K562 (cell line): ENCODE results near the gene ZNF787. TPM values are rescaled to one million over a fixed set of nuclear protein-coding genes. Genes with fewer than 3 reads are reported as not detected.
A peak's percentile ranks its signal among the peaks of the same experiment; 100 is the strongest.

ENCODE experiments used
- ATAC-seq: fragments of 200-7000 bp; cut with Tn5 transposase; 3 replicates; pipeline ENCODE4 v1.9.1; 2020; ENCODE audit warnings: moderate library complexity
- BruUV-seq: library from RNA; stranded (reverse); fragments of 400-500 nt; replicated peaks from 2 replicates; lab custom pipeline; 2021; lab: Mats Ljungman, UMichigan
- CTCF ChIA-PET: fragments of 300-600 bp; formaldehyde crosslinking; extraction: SDS; loops from one replicate; lab custom pipeline; 2021; ENCODE audit warnings: low intra/inter-chr PET ratio; lab: Yijun Ruan, JAX
- POLR2A ChIA-PET: fragments of 300-600, 350-650 bp; sonication (Branson Sonifier 250); formaldehyde crosslinking; extraction: SDS; loops from one replicate; lab custom pipeline; 2021; ENCODE audit warnings: antibody characterized with exemption, inconsistent platforms; lab: Yijun Ruan, JAX
- DNase-seq, 4 experiments: peaks; one replicate each; pipeline versions ENCODE4 v3.0.0 to v3.0.0-alpha.2; 2011 to 2018; ENCODE audit warnings: low spot score in 3 of 4, mixed read lengths in 3 of 4; ENCODE audit errors: extremely low read depth in 1 of 4
- FAIRE-seq: peaks from 2 replicates; lab custom pipeline; 2011; peaks lifted over from hg19 to GRCh38; lab: Jason Lieb, UNC
- H2AFZ ChIP-seq: 2 replicates; pipeline ENCODE4 v1.6.0; 2011; ENCODE audit warnings: low read depth, low read length, control low read depth, inconsistent platforms
- H3K27ac ChIP-seq: fragments of 200-600 bp; 3 replicates; pipeline ENCODE4 v1.8.0; 2011; ENCODE audit warnings: low read depth, mild to moderate bottlenecking, control low read depth, inconsistent platforms, low read length, moderate library complexity, mixed read lengths; ENCODE audit errors: extremely low read depth
- H3K27me3 ChIP-seq, 2 experiments: fragments of 300-600 bp in 1 of 2; 2 replicates in 1 of 2; 3 replicates in 1 of 2; pipeline versions ENCODE4 v1.6.0 to v1.8.0; 2011; ENCODE audit warnings: inconsistent platforms in 2 of 2, low read length in 2 of 2, mild to moderate bottlenecking in 1 of 2, mixed read lengths in 1 of 2, moderate library complexity in 1 of 2; ENCODE audit not compliant: control insufficient read depth in 2 of 2, insufficient read depth in 2 of 2
- H3K36me3 ChIP-seq: fragments of 300-600 bp; 3 replicates; pipeline ENCODE4 v1.8.0; 2011; ENCODE audit warnings: mild to moderate bottlenecking, low read length, inconsistent platforms; ENCODE audit not compliant: control insufficient read depth, insufficient read depth
- H3K4me1 ChIP-seq, 2 experiments: fragments of 200-600 bp in 1 of 2; replicated peaks in 1 of 2; 2 replicates in 1 of 2; 3 replicates in 1 of 2; pipeline versions ENCODE4 v1.5.1 to v1.8.0; 2011; ENCODE audit warnings: inconsistent platforms in 2 of 2, low read length in 2 of 2, mild to moderate bottlenecking in 1 of 2, mixed read lengths in 1 of 2, moderate library complexity in 1 of 2; ENCODE audit not compliant: control insufficient read depth in 2 of 2, insufficient read depth in 2 of 2
- H3K4me2 ChIP-seq: 2 replicates; pipeline ENCODE4 v1.6.1; 2011; ENCODE audit warnings: low read length, control low read depth, inconsistent platforms, mixed read lengths; ENCODE audit not compliant: insufficient read depth
- H3K4me3 ChIP-seq: fragments of 200-600 bp; sonication (generic), shearing (Covaris generic); 2 replicates; pipeline ENCODE4 v1.5.1; 2016; ENCODE audit warnings: control low read depth, inconsistent platforms
- H3K79me2 ChIP-seq: fragments of 200-600 bp; 3 replicates; pipeline ENCODE4 v1.8.0; 2011; ENCODE audit warnings: low read length, inconsistent platforms; ENCODE audit not compliant: control insufficient read depth, insufficient read depth
- H3K9ac ChIP-seq, 2 experiments: 2 replicates each; pipeline versions ENCODE4 v1.6.0 to v1.6.1; 2011; ENCODE audit warnings: low read depth in 2 of 2, low read length in 2 of 2, control low read depth in 1 of 2, inconsistent platforms in 1 of 2, mild to moderate bottlenecking in 1 of 2, mixed read lengths in 1 of 2; ENCODE audit not compliant: insufficient read depth in 1 of 2
- H3K9me1 ChIP-seq: one replicate; pipeline ENCODE4 v1.6.0; 2011; ENCODE audit warnings: inconsistent platforms, mild to moderate bottlenecking, low read length, moderate library complexity; ENCODE audit not compliant: control insufficient read depth, insufficient read depth
- H3K9me3 ChIP-seq: replicated peaks from 2 replicates; pipeline ENCODE4 v1.5.1; 2011; ENCODE audit warnings: low read depth, low read length, inconsistent platforms; ENCODE audit not compliant: control insufficient read depth, insufficient read depth
- H4K20me1 ChIP-seq: replicated peaks from 2 replicates; pipeline ENCODE4 v1.6.1; 2011; ENCODE audit warnings: low read length, inconsistent platforms, mixed read lengths; ENCODE audit not compliant: control insufficient read depth, insufficient read depth
- CTCFL ChIP-seq: IDR thresholded peaks from 2 replicates; pipeline ENCODE4 v1.6.1; 2011; ENCODE audit warnings: borderline replicate concordance, low read depth, mild to moderate bottlenecking, moderate library complexity, low read length; ENCODE audit not compliant: insufficient read depth, poor library complexity, severe bottlenecking
- JUND ChIP-seq, 2 experiments: IDR thresholded peaks; 2 replicates in 1 of 2; 3 replicates in 1 of 2; pipeline ENCODE4 v1.6.1; 2011; ENCODE audit warnings: borderline replicate concordance in 2 of 2, low read depth in 2 of 2, low read length in 2 of 2, improper control_type of control experiment in 1 of 2, missing biosample characterization in 1 of 2, missing genetic modification characterization in 1 of 2, missing genetic modification reagents in 1 of 2
- POLR2G ChIP-seq: fragments of 200-400 bp; formaldehyde crosslinking; IDR thresholded peaks from 2 replicates; pipeline ENCODE4 v1.6.1; 2017; ENCODE audit warnings: low read depth, mild to moderate bottlenecking, antibody characterized with exemption, low read length, moderate library complexity
- TGIF2 ChIP-seq: sonication (generic); formaldehyde crosslinking; IDR thresholded peaks from 2 replicates; pipeline ENCODE4 v1.8.1; 2022; ENCODE audit warnings: mild to moderate bottlenecking, missing genetic modification reagents, moderate library complexity
- TOE1 ChIP-seq, 2 experiments: fragments of 450-650 bp in 1 of 2; sonication (generic) in 1 of 2; formaldehyde crosslinking in 1 of 2; IDR thresholded peaks; 2 replicates each; pipeline versions ENCODE4 v1.7.1 to v1.8.0; 2016 to 2022; ENCODE audit warnings: borderline replicate concordance in 2 of 2, mild to moderate bottlenecking in 2 of 2, antibody characterized with exemption in 1 of 2, inconsistent platforms in 1 of 2, low read depth in 1 of 2, missing genetic modification reagents in 1 of 2, moderate library complexity in 1 of 2
- TRIM28 ChIP-seq: fragments of 450-650 bp; IDR thresholded peaks from 2 replicates; pipeline ENCODE4 v1.6.1; 2017
- ZBTB5 ChIP-seq: fragments of 450-650 bp; IDR thresholded peaks from 2 replicates; pipeline ENCODE4 v1.6.1; 2017; ENCODE audit warnings: antibody characterized with exemption
- ZBTB8A ChIP-seq: fragments of 450-650 bp; IDR thresholded peaks from 2 replicates; pipeline ENCODE4 v1.6.1; 2018; ENCODE audit warnings: mild to moderate bottlenecking, moderate library complexity; ENCODE audit not compliant: partially characterized antibody
- ZNF76 ChIP-seq: fragments of 250-450 bp; sonication (Bioruptor Pico); IDR thresholded peaks from 2 replicates; pipeline ENCODE4 v1.4.0; 2020; ENCODE audit warnings: mild to moderate bottlenecking, moderate library complexity, borderline replicate concordance
- WGBS: fragments of 100-300 bp; shearing (Covaris generic); methylation state at CpG from one replicate; pipeline ENCODE4 v1.1.6; 2016; ENCODE audit warnings: low coverage, mixed read lengths; ENCODE audit not compliant: insufficient coverage; ENCODE audit errors: missing lambda C conversion rate; 5-methylcytosine and 5-hydroxymethylcytosine counted together
- in situ Hi-C: fragments of 300-500 bp; cut with MboI; formaldehyde crosslinking; loops from 4 replicates; pipeline ENCODE4 v1.15.0; 2018; ENCODE audit warnings: inconsistent platforms, mixed read lengths
- intact Hi-C: fragments of 100-400 bp; cut with micrococcal nuclease; formaldehyde crosslinking; loops from 2 replicates; pipeline ENCODE4 v1.14.2; 2022
- polyA plus RNA-seq, 8 experiments: library from polyadenylated mRNA; depleted of rRNA in 4 of 8; stranded (reverse) in 5 of 8; unstranded in 3 of 8; fragments of >200 nt; fragmentation: Nextera tagmentation in 2 of 8; fragmentation: Illumina TruSeq in 1 of 8; extraction: Ambion mirVana in 2 of 8; extraction: Trizol in 1 of 8; gene quantifications; 2 replicates each; pipeline versions ENCODE4 v1.2.1 to v1.2.3, GENCODE V29; 2011 to 2014; ENCODE audit warnings: inconsistent platforms in 1 of 8, missing spikeins in 1 of 8
- total RNA-seq, 7 experiments: library from RNA; depleted of rRNA in 6 of 7; stranded (reverse); fragments of >200 nt in 6 of 7; fragmentation: Illumina TruSeq in 2 of 7; extraction: Trizol in 2 of 7; gene quantifications; 2 replicates each; pipeline versions ENCODE4 v1.2.1 to v1.2.3, GENCODE V29; 2011 to 2021; ENCODE audit warnings: low replicate concordance in 1 of 7

ZNF787 gene
- total and polyA plus RNA-seq, 9 of the 15 experiments (the other 6 are each of a cell fraction or from before 2014, with no cell fraction given): 0.45 to 77.6 (median 7.3) TPM

GRCh38 chr19:56158170-56158757, 37.2 kb upstream of the ZNF787 start:
- no peak overlapping the region for H3K4me3 ChIP-seq
- no TSS peak for BruUV-seq
- H3K27ac ChIP-seq: no peak overlapping the region
- H3K4me1 ChIP-seq: peaks cover 9 to 11% of the 10 kb centered on the region in 2 experiments; a peak in 4 of 5 replicates
- H3K4me2 ChIP-seq: no peak overlapping the region
- H3K36me3 ChIP-seq: peaks cover 28% of the 10 kb centered on the region; the same call in 2 of the 3 replicates
- no peak overlapping the region for H3K9ac ChIP-seq
- 86% methylated on average over 14 of the region's 16 CpGs for WGBS
- ChIA-PET CTCF (no interaction called here), POLR2A (interaction anchor here (1.1 kb wide), 1 partner anchor 12 kb away, joined by 3 read pairs; no protein-coding TSS in a partner anchor)
- in situ Hi-C loops: no loop called here
- TF ChIP-seq CTCFL (no peak), ZBTB5 (no peak), POLR2G (0 out of 2 replicates have a peak, but pooled peaks have one; percentile 23), ZNF76 (no peak), TGIF2 (CRISPR knock-in tag) (no peak), JUND (IDR thresholded peaks at IDR 0.05; ENCODE audit: borderline replicate concordance, low read depth, low read length) (no peak), JUND (tag; IDR thresholded peaks at IDR 0.05; ENCODE audit: borderline replicate concordance, low read depth, low read length) (no peak), TOE1 (IDR thresholded peaks at IDR 0.05; ENCODE audit: borderline replicate concordance) (no peak), TOE1 (CRISPR knock-in tag; IDR thresholded peaks at IDR 0.05; ENCODE audit: borderline replicate concordance, low read depth) (no peak), TRIM28 (no peak), ZBTB8A (no peak)
- no peak for FAIRE-seq
- no peaks in the 10 kb centered on the region for H4K20me1 ChIP-seq
- H3K79me2 ChIP-seq: no peaks in the 10 kb centered on the region
- H3K9me3 ChIP-seq: no peaks in the 10 kb centered on the region
- no peak for ATAC-seq
- no peaks in the 10 kb centered on the region for H3K27me3 ChIP-seq
- intact Hi-C loops: no loop called here
- no peaks in the 10 kb centered on the region for H3K9me1 ChIP-seq
- no peak for DNase-seq
- H2AFZ ChIP-seq: no peak overlapping the region
